ENCODE results near the gene LIMS1. TPM values are rescaled to one million over a fixed set of nuclear protein-coding genes. Genes with fewer than 3 reads are reported as not detected.

Gene LIMS1
- total RNA-seq, 4 donors from 2014 or later: 147 to 308 (median 224) TPM

DNA sequence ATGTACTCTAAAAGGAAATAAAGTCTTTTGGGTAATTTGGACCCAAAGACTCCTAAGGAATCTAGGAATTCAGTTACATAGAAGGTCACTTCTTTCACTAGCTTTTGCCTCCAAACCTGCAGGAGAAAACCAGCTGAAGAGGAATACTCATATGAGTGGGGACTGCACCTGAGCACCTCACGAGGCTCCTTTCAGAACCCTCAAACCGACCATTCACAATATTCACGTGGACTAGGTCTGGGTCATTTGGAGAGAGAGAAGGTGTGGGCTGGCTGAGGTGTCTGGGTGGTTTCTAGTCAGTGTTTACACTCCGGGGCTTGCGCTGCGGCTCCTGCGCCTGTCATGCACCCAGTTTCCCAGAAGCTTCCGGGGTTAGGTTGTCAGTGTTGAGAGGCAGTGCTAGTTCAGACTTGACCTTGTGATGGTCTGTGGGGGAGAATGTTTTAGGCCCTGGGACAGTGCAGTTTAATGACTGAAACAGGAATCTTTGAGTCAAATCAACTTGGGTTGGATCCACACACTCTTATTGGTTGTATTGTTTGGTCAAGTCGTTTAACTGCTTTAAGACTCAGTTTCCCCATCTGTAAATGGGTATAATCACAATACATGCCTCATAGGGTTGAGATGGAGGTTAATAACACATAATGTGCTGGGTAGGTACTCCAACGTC lies 78.4 kb downstream of the LIMS1 start:
- H3K4me3 ChIP-seq: no peak overlapping the region
- peaks cover 22 to 42% of the 10 kb centered on the region in 2 donors for H3K4me1 ChIP-seq

GRCh38 chr2:108613261-108614042 lies 79.2 kb downstream of the LIMS1 start:
- Histone ChIP-seq H3K27me3 (no peaks in the 10 kb centered on the region), H3K9me3 (no peaks in the 10 kb centered on the region), H3K4me3 (no peak overlapping the region), H3K4me1 (peaks cover 20 to 41% of the 10 kb centered on the region in 2 donors), H3K36me3 (no peaks in the 10 kb centered on the region), H3K27ac (no peak overlapping the region)
- intact Hi-C loops (cut with DNase I; ENCODE audit: low total_unique reads) (no loop called here), in situ Hi-C loops (cut with MboI; ENCODE audit: low sequenced_read_pairs in 4 of 4) (no loop called here)
- no peak for DNase-seq
- no peak for ATAC-seq
- TF ChIP-seq, protein P1, sequence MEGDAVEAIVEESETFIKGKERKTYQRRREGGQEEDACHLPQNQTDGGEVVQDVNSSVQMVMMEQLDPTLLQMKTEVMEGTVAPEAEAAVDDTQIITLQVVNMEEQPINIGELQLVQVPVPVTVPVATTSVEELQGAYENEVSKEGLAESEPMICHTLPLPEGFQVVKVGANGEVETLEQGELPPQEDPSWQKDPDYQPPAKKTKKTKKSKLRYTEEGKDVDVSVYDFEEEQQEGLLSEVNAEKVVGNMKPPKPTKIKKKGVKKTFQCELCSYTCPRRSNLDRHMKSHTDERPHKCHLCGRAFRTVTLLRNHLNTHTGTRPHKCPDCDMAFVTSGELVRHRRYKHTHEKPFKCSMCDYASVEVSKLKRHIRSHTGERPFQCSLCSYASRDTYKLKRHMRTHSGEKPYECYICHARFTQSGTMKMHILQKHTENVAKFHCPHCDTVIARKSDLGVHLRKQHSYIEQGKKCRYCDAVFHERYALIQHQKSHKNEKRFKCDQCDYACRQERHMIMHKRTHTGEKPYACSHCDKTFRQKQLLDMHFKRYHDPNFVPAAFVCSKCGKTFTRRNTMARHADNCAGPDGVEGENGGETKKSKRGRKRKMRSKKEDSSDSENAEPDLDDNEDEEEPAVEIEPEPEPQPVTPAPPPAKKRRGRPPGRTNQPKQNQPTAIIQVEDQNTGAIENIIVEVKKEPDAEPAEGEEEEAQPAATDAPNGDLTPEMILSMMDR (IDR thresholded peaks at IDR 0.05 in 4 of 5, conservative IDR thresholded peaks at IDR 0.05 in 1 of 5): no peak
- TF ChIP-seq POLR2A (IDR thresholded peaks at IDR 0.05): no peak

More for the DNA sequence above, 78.4 kb downstream of the LIMS1 start:
- in situ Hi-C loops (cut with MboI; ENCODE audit: low sequenced_read_pairs in 4 of 4): no loop called here
- Histone ChIP-seq H3K27me3 (no peaks in the 10 kb centered on the region), H3K27ac (no peak overlapping the region), H3K9me3 (no peaks in the 10 kb centered on the region), H3K36me3 (no peaks in the 10 kb centered on the region)
- DNase-seq (no peak), ATAC-seq (no peak)
- TF ChIP-seq, protein P1 (IDR thresholded peaks at IDR 0.05 in 4 of 5, conservative IDR thresholded peaks at IDR 0.05 in 1 of 5): no peak
- no peak for TF ChIP-seq POLR2A (IDR thresholded peaks at IDR 0.05)
- intact Hi-C loops (cut with DNase I; ENCODE audit: low total_unique reads): no loop called here

DNA sequence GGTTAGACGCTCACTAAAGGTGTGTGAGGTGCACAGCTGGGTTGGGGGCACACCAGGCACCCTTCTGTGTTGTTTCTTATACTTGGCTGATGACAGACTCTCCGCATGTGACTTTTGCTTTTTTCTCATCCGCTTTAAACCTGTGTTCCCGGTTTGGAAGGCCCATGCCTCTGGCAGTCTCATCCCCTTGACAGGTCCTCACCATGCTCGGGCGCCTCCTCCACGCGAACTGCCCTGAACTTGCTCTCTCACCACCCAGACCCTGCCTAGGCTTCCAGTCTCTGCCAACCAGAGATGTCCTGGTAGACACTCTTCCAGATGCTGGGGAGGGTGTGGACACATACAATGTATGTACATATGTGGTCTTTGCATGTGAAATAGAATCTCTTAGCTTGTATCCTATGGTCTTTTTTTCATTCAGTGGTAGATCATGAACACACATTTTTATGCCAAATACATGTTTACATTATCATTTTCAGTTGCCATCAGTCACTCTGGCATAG lies 79.8 kb downstream of the LIMS1 start:
- Histone ChIP-seq H3K4me3 (no peak overlapping the region), H3K9me3 (no peaks in the 10 kb centered on the region), H3K27ac (no peak overlapping the region), H3K27me3 (no peaks in the 10 kb centered on the region), H3K36me3 (no peaks in the 10 kb centered on the region), H3K4me1 (peaks cover 15 to 37% of the 10 kb centered on the region in 2 donors)
- intact Hi-C loops (cut with DNase I; ENCODE audit: low total_unique reads): no loop called here
- no peak for TF ChIP-seq POLR2A (IDR thresholded peaks at IDR 0.05)
- TF ChIP-seq, protein P1 (IDR thresholded peaks at IDR 0.05 in 4 of 5, conservative IDR thresholded peaks at IDR 0.05 in 1 of 5): no peak
- in situ Hi-C loops (cut with MboI; ENCODE audit: low sequenced_read_pairs in 4 of 4): no loop called here
- DNase-seq: no peak
- ATAC-seq: no peak

GRCh38 chr2:108614659-108615058 lies 80.4 kb downstream of the LIMS1 start:
- H3K27ac ChIP-seq: no peak overlapping the region
- peaks cover 14 to 32% of the 10 kb centered on the region in 2 donors for H3K4me1 ChIP-seq
- in situ Hi-C loops (cut with MboI; ENCODE audit: low sequenced_read_pairs in 4 of 4) (no loop called here), intact Hi-C loops (cut with DNase I; ENCODE audit: low total_unique reads) (no loop called here)
- no peaks in the 10 kb centered on the region for H3K9me3 ChIP-seq
- H3K27me3 ChIP-seq: no peaks in the 10 kb centered on the region
- no peaks in the 10 kb centered on the region for H3K36me3 ChIP-seq
- TF ChIP-seq POLR2A (IDR thresholded peaks at IDR 0.05): no peak
- TF ChIP-seq, protein P1 (IDR thresholded peaks at IDR 0.05 in 4 of 5, conservative IDR thresholded peaks at IDR 0.05 in 1 of 5): no peak
- DNase-seq (no peak), ATAC-seq (no peak)
- no peak overlapping the region for H3K4me3 ChIP-seq

Measured in gastrocnemius medialis (tissue), 4 donors.